SK-N-SH treated with all-trans-retinoic acid at 6 μM for 48 hours (cell line): ENCODE data around the gene MICAL1.

ENCODE experiments used
- ARNTL ChIP-seq: fragments of 450-650 bp; formaldehyde crosslinking; IDR thresholded peaks from 2 replicates; pipeline ENCODE4 v1.5.0; 2020; ENCODE audit warnings: low read depth, mild to moderate bottlenecking, moderate library complexity, borderline replicate concordance
- TCF4 ChIP-seq: fragments of 250-450 bp; sonication (Bioruptor Pico); IDR thresholded peaks from 2 replicates; pipeline ENCODE4 v1.8.0; 2021; ENCODE audit warnings: mild to moderate bottlenecking, moderate library complexity, borderline replicate concordance
- ZFP3 ChIP-seq: fragments of 250-450 bp; sonication (Bioruptor Pico); IDR thresholded peaks from 2 replicates; pipeline ENCODE4 v1.5.0; 2020; ENCODE audit warnings: mild to moderate bottlenecking, moderate library complexity
- ZFP30 ChIP-seq: fragments of 450-650 bp; formaldehyde crosslinking; IDR thresholded peaks from 2 replicates; pipeline ENCODE4 v1.5.0; 2022; ENCODE audit warnings: mild to moderate bottlenecking, moderate library complexity

DNA sequence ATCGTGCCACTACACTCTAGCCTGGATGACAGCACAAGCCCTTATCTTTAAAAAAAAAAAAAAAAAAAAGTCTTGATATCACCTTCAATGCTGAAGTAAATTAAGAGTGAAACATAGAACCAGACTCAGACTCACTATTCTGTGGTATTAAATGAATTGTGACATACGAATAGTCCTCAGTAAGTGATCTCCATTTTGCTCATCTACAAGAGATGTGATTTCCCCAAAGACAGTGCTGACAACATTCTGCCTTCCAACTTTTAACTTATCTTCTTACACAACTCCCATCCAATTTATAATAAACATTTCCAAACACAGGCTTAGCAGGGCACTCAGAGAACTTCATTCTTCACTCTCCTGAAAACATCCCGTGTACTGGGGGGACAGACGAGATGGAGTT, 19.4 kb upstream of the MICAL1 start:
- TF ChIP-seq ZFP30 = no peak
- TF ChIP-seq TCF4 (CRISPR knock-in tag) = no peak
- no peak for TF ChIP-seq ARNTL (CRISPR knock-in tag)
- TF ChIP-seq ZFP3 (CRISPR knock-in tag) = no peak
